ENCODE data around the gene SLC9A9. TPM values are rescaled to one million over a fixed set of nuclear protein-coding genes. Genes with fewer than 3 reads are reported as not detected.

SLC9A9 gene
- total RNA-seq, 1 experiment from 2014 or later = not detected

GRCh38 chr3:143536817-143537535, 311.3 kb downstream of the SLC9A9 start:
- intact Hi-C loops (cut with micrococcal nuclease; ENCODE audit: unreplicated experiment) = no loop called here
- no peaks in the 10 kb centered on the region for H3K27me3 ChIP-seq (replicated peaks; ENCODE audit: control insufficient read depth, insufficient read depth, low read length)
- no peak for DNase-seq
- H3K4me3 ChIP-seq (ENCODE audit: low read depth, low read length) = no peak overlapping the region
- Mint-ChIP-seq H3K4me3 (ENCODE audit: unreplicated experiment) (no peak overlapping the region), H3K4me1 (ENCODE audit: low read depth, unreplicated experiment) (no peaks in the 10 kb centered on the region), H3K36me3 (ENCODE audit: insufficient read depth, unreplicated experiment) (no peaks in the 10 kb centered on the region), H3K27me3 (ENCODE audit: insufficient read depth, unreplicated experiment) (peaks cover 7% of the 10 kb centered on the region), H3K27ac (ENCODE audit: unreplicated experiment) (no peak overlapping the region), H3K9me3 (ENCODE audit: unreplicated experiment) (no peaks in the 10 kb centered on the region)
- TF ChIP-seq, protein P1, sequence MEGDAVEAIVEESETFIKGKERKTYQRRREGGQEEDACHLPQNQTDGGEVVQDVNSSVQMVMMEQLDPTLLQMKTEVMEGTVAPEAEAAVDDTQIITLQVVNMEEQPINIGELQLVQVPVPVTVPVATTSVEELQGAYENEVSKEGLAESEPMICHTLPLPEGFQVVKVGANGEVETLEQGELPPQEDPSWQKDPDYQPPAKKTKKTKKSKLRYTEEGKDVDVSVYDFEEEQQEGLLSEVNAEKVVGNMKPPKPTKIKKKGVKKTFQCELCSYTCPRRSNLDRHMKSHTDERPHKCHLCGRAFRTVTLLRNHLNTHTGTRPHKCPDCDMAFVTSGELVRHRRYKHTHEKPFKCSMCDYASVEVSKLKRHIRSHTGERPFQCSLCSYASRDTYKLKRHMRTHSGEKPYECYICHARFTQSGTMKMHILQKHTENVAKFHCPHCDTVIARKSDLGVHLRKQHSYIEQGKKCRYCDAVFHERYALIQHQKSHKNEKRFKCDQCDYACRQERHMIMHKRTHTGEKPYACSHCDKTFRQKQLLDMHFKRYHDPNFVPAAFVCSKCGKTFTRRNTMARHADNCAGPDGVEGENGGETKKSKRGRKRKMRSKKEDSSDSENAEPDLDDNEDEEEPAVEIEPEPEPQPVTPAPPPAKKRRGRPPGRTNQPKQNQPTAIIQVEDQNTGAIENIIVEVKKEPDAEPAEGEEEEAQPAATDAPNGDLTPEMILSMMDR (IDR thresholded peaks at IDR 0.05; ENCODE audit: insufficient read depth in 1 of 2, low read depth in 1 of 2, low read length in 1 of 2, severe bottlenecking in 1 of 2, unreplicated experiment in 1 of 2) = no peak
- no peaks in the 10 kb centered on the region for H3K36me3 ChIP-seq (ENCODE audit: control insufficient read depth, insufficient read depth, low read length)
- BruUV-seq (replicated peaks) = no TSS peak
- POLR2A ChIA-PET = no interaction called here
- CTCF ChIA-PET = no interaction called here
- H3K9me3 ChIP-seq = no peaks in the 10 kb centered on the region
- H3K4me1 ChIP-seq = no peaks in the 10 kb centered on the region

- BruUV-seq (replicated peaks) = no TSS peak
- TF ChIP-seq, protein P1 (IDR thresholded peaks at IDR 0.05; ENCODE audit: insufficient read depth in 1 of 2, low read depth in 1 of 2, low read length in 1 of 2, severe bottlenecking in 1 of 2, unreplicated experiment in 1 of 2) = no peak
- Mint-ChIP-seq H3K27ac (ENCODE audit: unreplicated experiment) (no peak overlapping the region), H3K27me3 (ENCODE audit: insufficient read depth, unreplicated experiment) (peaks cover 7% of the 10 kb centered on the region), H3K36me3 (ENCODE audit: insufficient read depth, unreplicated experiment) (no peaks in the 10 kb centered on the region), H3K9me3 (ENCODE audit: unreplicated experiment) (no peaks in the 10 kb centered on the region), H3K4me1 (ENCODE audit: low read depth, unreplicated experiment) (no peaks in the 10 kb centered on the region), H3K4me3 (ENCODE audit: unreplicated experiment) (no peak overlapping the region)
- Histone ChIP-seq H3K9me3 (no peaks in the 10 kb centered on the region), H3K4me1 (no peaks in the 10 kb centered on the region), H3K27me3 (replicated peaks; ENCODE audit: control insufficient read depth, insufficient read depth, low read length) (no peaks in the 10 kb centered on the region), H3K4me3 (ENCODE audit: low read depth, low read length) (no peak overlapping the region), H3K36me3 (ENCODE audit: control insufficient read depth, insufficient read depth, low read length) (no peaks in the 10 kb centered on the region)
- ChIA-PET CTCF (no interaction called here), POLR2A (no interaction called here)
- intact Hi-C loops (cut with micrococcal nuclease; ENCODE audit: unreplicated experiment) = no loop called here
- DNase-seq = no peak
Observed at GRCh38 chr3:143535994-143536784, 312.1 kb downstream of the SLC9A9 start.

- Mint-ChIP-seq H3K4me1 (ENCODE audit: low read depth, unreplicated experiment) (no peaks in the 10 kb centered on the region), H3K9me3 (ENCODE audit: unreplicated experiment) (no peaks in the 10 kb centered on the region), H3K4me3 (ENCODE audit: unreplicated experiment) (no peak overlapping the region), H3K27me3 (ENCODE audit: insufficient read depth, unreplicated experiment) (peaks cover 5% of the 10 kb centered on the region), H3K36me3 (ENCODE audit: insufficient read depth, unreplicated experiment) (no peaks in the 10 kb centered on the region), H3K27ac (ENCODE audit: unreplicated experiment) (no peak overlapping the region)
- Histone ChIP-seq H3K27me3 (replicated peaks; ENCODE audit: control insufficient read depth, insufficient read depth, low read length) (no peaks in the 10 kb centered on the region), H3K36me3 (ENCODE audit: control insufficient read depth, insufficient read depth, low read length) (no peaks in the 10 kb centered on the region), H3K9me3 (no peaks in the 10 kb centered on the region), H3K4me3 (ENCODE audit: low read depth, low read length) (no peak overlapping the region), H3K4me1 (no peaks in the 10 kb centered on the region)
- TF ChIP-seq, protein P1 (IDR thresholded peaks at IDR 0.05; ENCODE audit: insufficient read depth in 1 of 2, low read depth in 1 of 2, low read length in 1 of 2, severe bottlenecking in 1 of 2, unreplicated experiment in 1 of 2) = no peak
- ChIA-PET CTCF (no interaction called here), POLR2A (no interaction called here)
- DNase-seq = no peak
- intact Hi-C loops (cut with micrococcal nuclease; ENCODE audit: unreplicated experiment) = no loop called here
- BruUV-seq (replicated peaks) = no TSS peak
Observed at GRCh38 chr3:143533391-143533790, 314.9 kb downstream of the SLC9A9 start.
